ENCODE data around the gene SLC28A1. TPM values are rescaled to one million over a fixed set of nuclear protein-coding genes. Genes with fewer than 3 reads are reported as not detected.

Gene SLC28A1
- total RNA-seq, 1 donor from 2014 or later: not detected

GRCh38 chr15:84856731-84857417, 27.6 kb upstream of the SLC28A1 start:
- Mint-ChIP-seq H3K27me3 (ENCODE audit: low read depth) (no peaks in the 10 kb centered on the region), H3K9me3 (no peaks in the 10 kb centered on the region), H3K4me3 (no peak overlapping the region), H3K36me3 (ENCODE audit: low read depth) (no peaks in the 10 kb centered on the region), H3K4me1 (no peaks in the 10 kb centered on the region), H3K27ac (ENCODE audit: unreplicated experiment) (peak overlapping the region; percentile 78)
- no peak for TF ChIP-seq CTCF (conservative IDR thresholded peaks at IDR 0.05)
- DNase-seq (ENCODE audit: low read depth, low spot score): no peak

- Mint-ChIP-seq H3K27ac (ENCODE audit: unreplicated experiment) (peak overlapping the region; percentile 78), H3K4me3 (no peak overlapping the region), H3K4me1 (no peaks in the 10 kb centered on the region), H3K9me3 (no peaks in the 10 kb centered on the region), H3K27me3 (ENCODE audit: low read depth) (no peaks in the 10 kb centered on the region), H3K36me3 (ENCODE audit: low read depth) (no peaks in the 10 kb centered on the region)
- DNase-seq (ENCODE audit: low read depth, low spot score): no peak
- TF ChIP-seq CTCF (conservative IDR thresholded peaks at IDR 0.05): no peak
These were observed 27.0 kb upstream of the SLC28A1 start for GRCh38 chr15:84857418-84858004.

- TF ChIP-seq CTCF (conservative IDR thresholded peaks at IDR 0.05): no peak
- Mint-ChIP-seq H3K36me3 (ENCODE audit: low read depth) (no peaks in the 10 kb centered on the region), H3K27ac (ENCODE audit: unreplicated experiment) (no peak overlapping the region), H3K4me3 (no peak overlapping the region), H3K9me3 (no peaks in the 10 kb centered on the region), H3K27me3 (ENCODE audit: low read depth) (no peaks in the 10 kb centered on the region), H3K4me1 (no peaks in the 10 kb centered on the region)
- no peak for DNase-seq (ENCODE audit: low read depth, low spot score)
These were observed 26.2 kb upstream of the SLC28A1 start for GRCh38 chr15:84858231-84858630.

GRCh38 chr15:84859144-84859543, 25.3 kb upstream of the SLC28A1 start:
- H3K27me3 Mint-ChIP-seq (ENCODE audit: low read depth): no peaks in the 10 kb centered on the region
- DNase-seq (ENCODE audit: low read depth, low spot score): no peak
- no peaks in the 10 kb centered on the region for H3K36me3 Mint-ChIP-seq (ENCODE audit: low read depth)
- no peak overlapping the region for H3K4me3 Mint-ChIP-seq
- no peaks in the 10 kb centered on the region for H3K4me1 Mint-ChIP-seq
- H3K9me3 Mint-ChIP-seq: no peaks in the 10 kb centered on the region
- no peak for TF ChIP-seq CTCF (conservative IDR thresholded peaks at IDR 0.05)
- no peak overlapping the region for H3K27ac Mint-ChIP-seq (ENCODE audit: unreplicated experiment)

- Mint-ChIP-seq H3K4me3 (no peak overlapping the region), H3K27me3 (ENCODE audit: low read depth) (no peaks in the 10 kb centered on the region), H3K27ac (ENCODE audit: unreplicated experiment) (no peak overlapping the region), H3K36me3 (ENCODE audit: low read depth) (no peaks in the 10 kb centered on the region), H3K9me3 (no peaks in the 10 kb centered on the region), H3K4me1 (no peaks in the 10 kb centered on the region)
- no peak for TF ChIP-seq CTCF (conservative IDR thresholded peaks at IDR 0.05)
- DNase-seq (ENCODE audit: low read depth, low spot score): no peak
These were observed 24.8 kb upstream of the SLC28A1 start for GRCh38 chr15:84859651-84860050.

Measured in neural crest cell (in vitro differentiated cells).